Right atrium auricular region (tissue), 2 donors: ENCODE results near the gene NR0B1. TPM values are rescaled to one million over a fixed set of nuclear protein-coding genes. Genes with fewer than 3 reads are reported as not detected.

ENCODE experiments used
- DNase-seq: peaks from one replicate; pipeline ENCODE4 v3.0.0-alpha.2; 2019; ENCODE audit warnings: low spot score
- H3K27ac ChIP-seq, 2 donors: fragments of 200-600 bp; sonication (generic); 1 replicate in 1 of 2; 2 replicates in 1 of 2; pipeline ENCODE4 v1.5.1; 2016 to 2019
- H3K27me3 ChIP-seq, 2 donors: fragments of 200-600 bp; sonication (generic); one replicate each; pipeline versions ENCODE4 v1.5.1 to v1.6.0; 2017 to 2019
- H3K36me3 ChIP-seq: fragments of 200-600 bp; sonication (generic); one replicate; pipeline ENCODE4 v1.5.1; 2016
- H3K4me1 ChIP-seq, 2 donors: fragments of 200-600 bp; sonication (generic); one replicate each; pipeline versions ENCODE4 v1.5.1 to v1.6.0; 2017 to 2019
- H3K4me3 ChIP-seq, 2 donors: fragments of 200-600 bp; sonication (generic); 1 replicate in 1 of 2; 2 replicates in 1 of 2; pipeline ENCODE4 v1.5.1; 2017 to 2019; ENCODE audit warnings: mild to moderate bottlenecking in 1 of 2, moderate library complexity in 1 of 2
- H3K9me3 ChIP-seq, 2 donors: fragments of 200-600 bp; sonication (generic); one replicate each; pipeline ENCODE4 v1.5.1; 2019
- total RNA-seq, 2 donors: library from RNA; depleted of rRNA; stranded (reverse); fragments of >200 nt; gene quantifications; one replicate each; pipeline ENCODE4 v1.1.0, GENCODE V29; 2016
- TF ChIP-seq, protein P1 (sequence below), 2 donors: fragments of 200-600 bp; sonication (generic); IDR thresholded peaks; one replicate each; pipeline ENCODE4 v1.5.1; 2019; ENCODE audit warnings: antibody characterized with exemption in 2 of 2

NR0B1 gene
- total RNA-seq, 2 donors from 2014 or later, result not detected

DNA sequence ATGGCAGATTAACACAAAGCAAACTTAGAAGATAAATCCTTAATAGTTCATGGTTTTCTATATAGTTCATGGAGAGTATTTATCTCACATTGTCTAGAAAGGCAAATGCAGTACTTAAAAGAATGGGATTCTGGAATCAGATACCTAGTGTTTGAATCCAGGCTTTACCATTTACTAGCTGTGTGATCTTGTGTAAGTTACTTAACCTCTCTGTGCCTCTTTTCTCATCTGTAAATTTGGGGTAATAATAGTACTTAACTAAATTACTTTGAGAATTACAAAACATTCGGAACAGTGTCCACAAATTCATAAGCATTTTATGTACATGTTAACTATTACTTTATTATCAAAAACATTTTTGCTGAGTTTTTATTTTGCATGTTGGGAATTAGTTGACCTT, 46.4 kb downstream of the NR0B1 start:
- Histone ChIP-seq H3K4me3 (no peak overlapping the region), H3K27ac (no peak overlapping the region), H3K27me3 (no peaks in the 10 kb centered on the region), H3K9me3 (no peaks in the 10 kb centered on the region), H3K4me1 (no peaks in the 10 kb centered on the region), H3K36me3 (no peaks in the 10 kb centered on the region)
- no peak for DNase-seq
- TF ChIP-seq, protein P1, sequence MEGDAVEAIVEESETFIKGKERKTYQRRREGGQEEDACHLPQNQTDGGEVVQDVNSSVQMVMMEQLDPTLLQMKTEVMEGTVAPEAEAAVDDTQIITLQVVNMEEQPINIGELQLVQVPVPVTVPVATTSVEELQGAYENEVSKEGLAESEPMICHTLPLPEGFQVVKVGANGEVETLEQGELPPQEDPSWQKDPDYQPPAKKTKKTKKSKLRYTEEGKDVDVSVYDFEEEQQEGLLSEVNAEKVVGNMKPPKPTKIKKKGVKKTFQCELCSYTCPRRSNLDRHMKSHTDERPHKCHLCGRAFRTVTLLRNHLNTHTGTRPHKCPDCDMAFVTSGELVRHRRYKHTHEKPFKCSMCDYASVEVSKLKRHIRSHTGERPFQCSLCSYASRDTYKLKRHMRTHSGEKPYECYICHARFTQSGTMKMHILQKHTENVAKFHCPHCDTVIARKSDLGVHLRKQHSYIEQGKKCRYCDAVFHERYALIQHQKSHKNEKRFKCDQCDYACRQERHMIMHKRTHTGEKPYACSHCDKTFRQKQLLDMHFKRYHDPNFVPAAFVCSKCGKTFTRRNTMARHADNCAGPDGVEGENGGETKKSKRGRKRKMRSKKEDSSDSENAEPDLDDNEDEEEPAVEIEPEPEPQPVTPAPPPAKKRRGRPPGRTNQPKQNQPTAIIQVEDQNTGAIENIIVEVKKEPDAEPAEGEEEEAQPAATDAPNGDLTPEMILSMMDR (IDR thresholded peaks at IDR 0.05), result no peak

DNA sequence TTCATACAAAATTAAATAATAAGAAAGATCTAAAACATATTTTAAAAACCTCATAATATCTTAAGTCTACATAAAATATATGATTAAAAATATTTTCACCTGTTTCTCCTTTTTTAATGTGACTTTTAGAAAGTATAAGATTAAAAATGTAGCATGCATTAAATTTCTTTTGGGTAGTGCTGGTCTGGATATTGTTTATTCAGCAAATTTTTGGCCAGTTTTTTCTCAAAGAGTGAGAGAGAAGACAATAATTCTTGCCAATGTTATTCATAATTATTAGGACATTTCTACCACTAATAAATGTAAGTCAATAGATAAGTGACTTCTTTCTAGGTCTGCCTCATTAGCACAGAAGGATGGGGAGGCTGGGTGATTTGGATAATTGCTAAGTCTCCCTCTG, 48.2 kb downstream of the NR0B1 start:
- H3K36me3 ChIP-seq, result no peaks in the 10 kb centered on the region
- TF ChIP-seq, protein P1 (IDR thresholded peaks at IDR 0.05), result no peak
- DNase-seq, result no peak
- no peaks in the 10 kb centered on the region for H3K27me3 ChIP-seq
- no peaks in the 10 kb centered on the region for H3K4me1 ChIP-seq
- H3K4me3 ChIP-seq, result no peak overlapping the region
- H3K9me3 ChIP-seq, result no peaks in the 10 kb centered on the region
- H3K27ac ChIP-seq, result no peak overlapping the region

DNA sequence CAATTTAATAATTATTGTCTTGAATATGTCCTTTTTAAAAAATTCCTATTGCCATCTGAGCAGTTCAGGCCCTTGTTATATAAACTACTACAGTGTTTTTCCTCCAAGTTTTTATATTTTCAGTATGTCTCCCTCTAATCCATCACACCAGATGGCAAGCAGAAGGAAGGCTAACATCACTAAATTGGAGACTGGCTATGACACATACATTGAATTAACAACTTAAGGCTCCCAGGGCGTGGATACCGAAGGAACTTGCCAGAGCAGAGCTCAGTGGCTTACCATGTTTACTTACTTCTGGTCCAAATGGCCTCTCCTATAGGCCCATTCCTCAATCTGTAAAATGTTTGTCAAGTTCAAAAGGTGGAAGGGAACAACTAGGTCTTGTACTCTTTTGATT, 49.3 kb downstream of the NR0B1 start:
- no peaks in the 10 kb centered on the region for H3K4me1 ChIP-seq
- H3K36me3 ChIP-seq, result no peaks in the 10 kb centered on the region
- TF ChIP-seq, protein P1 (IDR thresholded peaks at IDR 0.05), result no peak
- no peak for DNase-seq
- no peak overlapping the region for H3K27ac ChIP-seq
- H3K27me3 ChIP-seq, result no peaks in the 10 kb centered on the region
- H3K4me3 ChIP-seq, result no peak overlapping the region
- H3K9me3 ChIP-seq, result no peaks in the 10 kb centered on the region

Other genes starting within 250 kb of the NR0B1 start
- not detected for gene MAGEB2, start 93.8 kb downstream of the NR0B1 start, total RNA-seq
- not detected for gene MAGEB3, start 78.7 kb downstream of the NR0B1 start, total RNA-seq
- gene MAGEB4, start 67.4 kb downstream of the NR0B1 start, total RNA-seq, result not detected
- gene MAGEB1, start 62.2 kb downstream of the NR0B1 start, total RNA-seq, result not detected